Loucy (cell line): ENCODE results near the gene LDAF1.

ENCODE experiments used
- EZH2phosphoT487 ChIP-seq: fragments of 200-600 bp; IDR thresholded peaks from 2 replicates; pipeline ENCODE4 v1.6.1; 2018; ENCODE audit warnings: antibody characterized with exemption, mild to moderate bottlenecking, moderate library complexity, borderline replicate concordance
- TF ChIP-seq, protein P1 (sequence below): fragments of 200-600 bp; sonication (generic); conservative IDR thresholded peaks from 2 replicates; pipeline ENCODE4 v1.5.1; 2014; ENCODE audit warnings: mild to moderate bottlenecking, antibody characterized with exemption, low read length

- TF ChIP-seq, protein P1, sequence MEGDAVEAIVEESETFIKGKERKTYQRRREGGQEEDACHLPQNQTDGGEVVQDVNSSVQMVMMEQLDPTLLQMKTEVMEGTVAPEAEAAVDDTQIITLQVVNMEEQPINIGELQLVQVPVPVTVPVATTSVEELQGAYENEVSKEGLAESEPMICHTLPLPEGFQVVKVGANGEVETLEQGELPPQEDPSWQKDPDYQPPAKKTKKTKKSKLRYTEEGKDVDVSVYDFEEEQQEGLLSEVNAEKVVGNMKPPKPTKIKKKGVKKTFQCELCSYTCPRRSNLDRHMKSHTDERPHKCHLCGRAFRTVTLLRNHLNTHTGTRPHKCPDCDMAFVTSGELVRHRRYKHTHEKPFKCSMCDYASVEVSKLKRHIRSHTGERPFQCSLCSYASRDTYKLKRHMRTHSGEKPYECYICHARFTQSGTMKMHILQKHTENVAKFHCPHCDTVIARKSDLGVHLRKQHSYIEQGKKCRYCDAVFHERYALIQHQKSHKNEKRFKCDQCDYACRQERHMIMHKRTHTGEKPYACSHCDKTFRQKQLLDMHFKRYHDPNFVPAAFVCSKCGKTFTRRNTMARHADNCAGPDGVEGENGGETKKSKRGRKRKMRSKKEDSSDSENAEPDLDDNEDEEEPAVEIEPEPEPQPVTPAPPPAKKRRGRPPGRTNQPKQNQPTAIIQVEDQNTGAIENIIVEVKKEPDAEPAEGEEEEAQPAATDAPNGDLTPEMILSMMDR, result no peak
- TF ChIP-seq EZH2phosphoT487, result no peak
Observed at GRCh38 chr16:21120976-21121520, 37.4 kb upstream of the LDAF1 start.
